GM19438 (cell line): Measurements from ENCODE around the gene SYTL2.
"Not testable (repeated sequence)": the region's sequence is repeated elsewhere in the genome, so short reads cannot be mapped to it uniquely, and the experiment has no call there.

Experiments used
- ATAC-seq: cut with Tn5 transposase; IDR thresholded peaks from one replicate; pipeline ENCODE4 v1.9.1; 2021; ENCODE audit warnings: low read depth; ENCODE audit not compliant: unreplicated experiment

Gene SYTL2

DNA sequence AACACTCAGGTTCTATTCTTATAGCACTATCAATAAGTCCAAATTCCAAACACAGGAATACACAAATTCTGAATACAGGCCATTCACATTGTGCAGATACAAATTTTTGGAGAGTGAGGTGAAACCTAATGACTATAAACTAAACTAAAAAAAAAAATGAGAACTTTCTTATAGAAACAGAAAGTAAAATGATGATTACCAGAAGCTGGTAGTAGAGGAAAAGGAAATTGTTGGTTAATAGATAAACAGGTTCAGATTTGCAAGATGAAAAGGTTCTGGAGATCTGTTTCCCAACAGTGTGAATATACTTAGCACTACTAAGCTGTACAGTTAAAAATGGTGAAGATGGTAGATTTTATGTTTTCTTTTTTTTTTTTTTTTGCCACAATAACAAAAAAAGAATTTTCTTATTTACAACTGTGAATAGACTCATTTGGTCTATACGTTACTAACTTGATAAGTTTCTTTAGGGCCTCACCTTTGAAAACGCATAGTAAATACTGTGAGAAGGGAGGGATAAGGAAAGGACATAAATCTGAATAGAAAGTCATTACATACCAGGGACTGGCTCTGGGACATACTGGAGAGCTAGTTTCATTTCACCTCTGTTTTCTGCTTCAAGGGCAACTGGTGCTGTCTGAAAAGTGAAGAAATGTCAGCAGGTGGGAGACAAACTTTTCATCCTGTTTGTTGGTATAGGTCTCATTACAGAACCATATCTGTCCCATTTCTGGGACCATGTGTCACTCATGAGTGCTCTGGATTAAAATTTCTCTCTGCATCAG lies 110.8 kb downstream of the SYTL2 start:
- ATAC-seq, result peak; percentile 94

- ATAC-seq, result no peak
These were observed 112.7 kb downstream of the SYTL2 start for GRCh38 chr11:85698195-85698594.

GRCh38 chr11:85697747-85698146 lies 113.2 kb downstream of the SYTL2 start:
- ATAC-seq, result no peak

DNA sequence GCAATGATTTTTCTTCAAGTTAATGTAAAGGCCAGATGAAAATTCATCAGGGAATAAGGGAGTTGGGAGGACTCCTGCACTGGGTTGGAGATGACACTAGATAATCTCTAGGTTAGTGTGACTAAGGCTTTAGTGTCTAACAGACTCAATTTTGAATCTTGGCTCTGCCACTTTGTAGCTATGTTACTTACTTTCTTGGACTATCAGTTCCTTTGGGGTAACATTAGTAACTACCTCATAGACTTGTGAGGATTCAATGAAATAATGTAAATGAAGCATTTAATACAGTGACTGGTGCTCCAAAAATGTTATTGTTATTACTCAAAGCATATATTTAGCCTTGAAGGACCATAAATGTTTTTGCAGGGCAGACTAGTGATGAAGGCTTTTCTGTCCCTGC lies 115.4 kb downstream of the SYTL2 start:
- no peak for ATAC-seq

DNA sequence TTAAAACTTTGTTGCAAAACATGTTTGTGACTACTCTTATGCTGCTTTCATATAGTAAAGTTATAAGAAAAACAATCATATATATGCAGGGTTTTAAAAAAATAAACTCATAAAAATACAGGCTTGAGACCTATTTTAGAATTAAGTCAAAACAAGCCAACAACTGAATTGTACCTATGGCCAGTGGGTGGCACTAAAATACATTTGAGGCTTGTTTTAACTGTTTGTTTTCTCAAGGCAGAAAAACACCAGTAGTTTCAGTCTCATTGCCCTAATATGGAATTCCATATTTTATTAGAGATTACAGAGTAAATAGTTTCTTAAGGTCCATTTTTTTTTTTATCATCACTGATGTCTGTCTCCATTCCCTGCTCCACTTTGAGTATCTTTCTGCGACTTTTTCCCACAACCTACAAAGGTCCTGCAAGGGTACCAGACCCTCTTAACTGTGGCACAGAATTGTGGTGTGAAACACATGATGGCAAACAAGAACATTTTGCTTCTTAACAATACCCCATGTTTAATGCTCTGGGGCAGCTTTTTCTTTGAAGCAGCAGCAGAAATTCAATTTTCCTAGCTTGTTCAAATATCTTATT lies 116.5 kb downstream of the SYTL2 start:
- no peak for ATAC-seq

- no peak for ATAC-seq
These were observed 125.0 kb downstream of the SYTL2 start, which contains the start of gene CCDC89 for GRCh38 chr11:85685820-85686459. TSS of gene CCDC89 (minus strand) at chr11:85686195. CDS start at chr11:85686130, 65 bp downstream.

- ATAC-seq, result no peak
These were observed 125.7 kb downstream of the SYTL2 start for GRCh38 chr11:85685125-85685819.

DNA sequence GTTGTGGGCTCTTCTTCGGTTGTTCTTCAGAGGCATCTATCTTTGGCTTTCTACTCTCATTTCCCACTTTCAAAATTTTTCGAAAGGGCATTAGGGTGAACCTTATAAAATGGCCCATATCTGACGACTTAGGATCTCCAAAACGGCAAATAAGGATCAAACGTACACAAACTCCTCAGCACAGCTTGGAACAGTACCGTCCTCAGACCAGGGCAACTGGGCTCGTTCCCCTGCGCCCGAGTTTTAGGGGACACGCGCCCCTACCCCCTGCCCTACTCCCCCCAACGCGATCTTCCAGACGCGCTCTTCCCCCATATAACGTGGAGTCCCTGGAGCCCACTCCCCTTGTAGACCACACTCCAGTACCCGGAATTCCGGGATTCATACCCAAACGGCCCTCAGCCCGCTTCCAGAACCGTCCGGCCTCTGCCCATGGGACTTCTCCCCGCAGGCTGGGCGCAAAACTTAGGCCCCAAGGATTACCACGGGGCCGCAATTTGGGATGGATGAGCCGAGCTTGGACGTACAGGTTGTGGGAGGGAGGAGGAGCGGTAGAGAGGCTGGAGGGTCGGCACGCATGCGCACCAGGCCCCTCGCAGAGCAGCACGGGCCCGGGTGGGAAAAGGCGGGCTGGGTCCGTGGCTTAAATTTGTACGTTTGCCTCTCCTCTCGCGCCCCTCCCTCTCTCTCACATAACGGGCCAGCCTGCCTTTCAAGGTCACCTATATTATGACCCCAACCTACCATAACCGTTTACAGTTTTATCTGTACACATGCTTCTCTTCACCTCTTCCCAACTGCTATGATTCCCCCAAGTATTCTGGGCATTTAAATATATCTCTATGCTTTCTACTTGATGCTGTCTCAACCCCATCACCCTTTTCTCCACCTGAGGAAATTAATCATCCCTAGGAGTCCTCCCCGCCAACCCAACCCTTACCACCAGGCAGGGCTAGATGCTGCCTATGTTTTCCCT lies 128.3 kb downstream of the SYTL2 start:
- ATAC-seq, result peak; percentile 95

GRCh38 chr11:85680897-85681296 lies 130.0 kb downstream of the SYTL2 start:
- no peak for ATAC-seq

GRCh38 chr11:85679576-85679975 lies 131.4 kb downstream of the SYTL2 start:
- no peak for ATAC-seq

- no peak for ATAC-seq
These were observed 137.5 kb downstream of the SYTL2 start for GRCh38 chr11:85673393-85673792.

DNA sequence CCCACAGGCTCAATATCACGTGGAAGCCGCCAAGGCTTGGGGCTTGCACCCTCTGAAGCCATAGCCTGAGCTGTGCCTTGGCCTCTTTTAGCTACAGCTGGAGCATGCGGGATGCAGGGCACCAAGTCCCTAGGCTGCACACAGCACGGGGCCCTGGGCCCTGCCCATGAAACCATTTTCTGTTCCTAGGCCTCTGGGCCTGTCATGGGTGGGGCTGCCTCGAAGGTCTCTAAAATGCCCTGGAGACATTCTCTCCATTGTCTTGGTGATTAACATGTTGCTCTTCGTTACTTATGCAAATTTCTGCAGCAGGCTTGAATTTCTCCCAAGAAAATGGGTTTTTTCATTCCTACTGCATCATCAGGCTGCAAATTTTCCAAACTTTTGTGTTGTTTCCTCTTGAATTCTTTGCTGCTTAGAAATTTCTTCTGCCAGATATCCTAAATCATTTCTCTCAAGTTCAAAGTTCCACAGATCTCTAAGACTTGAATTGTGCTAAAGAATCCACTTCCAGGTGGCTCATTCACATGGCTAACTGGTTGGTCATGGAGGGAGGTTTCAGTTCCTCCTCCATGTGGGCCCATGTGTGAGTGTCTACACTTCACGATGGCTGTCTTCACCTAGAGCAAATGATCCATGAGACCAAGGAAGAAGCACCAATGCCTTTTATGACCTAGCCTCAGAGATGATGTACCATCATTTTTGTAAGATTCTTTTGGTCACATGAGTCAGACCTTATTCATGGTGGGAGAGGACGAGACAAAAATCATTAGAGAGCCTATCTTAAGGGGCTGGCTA lies 138.6 kb downstream of the SYTL2 start:
- ATAC-seq, result no peak

DNA sequence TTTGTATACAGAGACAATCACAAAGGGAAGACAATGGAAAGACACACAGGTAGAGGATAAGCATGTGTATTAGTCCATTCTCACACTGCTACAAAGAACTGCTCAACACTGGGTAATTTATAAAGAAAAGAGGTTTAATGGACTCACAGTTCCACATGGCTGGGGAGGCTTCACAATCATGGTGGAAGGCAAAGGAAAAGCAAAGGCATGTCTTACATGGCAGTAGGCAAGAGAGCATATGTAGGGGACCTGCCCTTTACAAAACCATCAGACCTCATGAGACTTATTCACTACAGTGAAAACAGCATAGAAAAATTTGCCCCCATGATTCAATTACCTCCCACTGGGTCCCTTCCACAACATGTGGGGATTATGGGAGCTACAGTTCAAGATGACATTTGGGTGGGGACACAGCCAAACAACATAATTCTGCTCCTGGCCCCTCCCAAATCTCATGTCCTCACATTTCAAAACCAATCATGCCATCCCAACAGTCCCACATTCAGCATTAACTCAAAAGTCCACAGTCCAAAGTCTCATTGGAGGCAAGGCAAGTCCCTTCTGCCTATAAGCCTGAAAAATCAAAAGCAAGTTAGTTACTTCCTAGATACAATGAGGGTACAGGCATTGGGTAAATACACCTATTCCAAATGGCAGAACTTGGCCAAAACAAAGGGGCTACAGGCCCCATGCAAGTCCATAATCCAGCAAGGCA lies 139.8 kb downstream of the SYTL2 start:
- ATAC-seq, result not testable (repeated sequence)

DNA sequence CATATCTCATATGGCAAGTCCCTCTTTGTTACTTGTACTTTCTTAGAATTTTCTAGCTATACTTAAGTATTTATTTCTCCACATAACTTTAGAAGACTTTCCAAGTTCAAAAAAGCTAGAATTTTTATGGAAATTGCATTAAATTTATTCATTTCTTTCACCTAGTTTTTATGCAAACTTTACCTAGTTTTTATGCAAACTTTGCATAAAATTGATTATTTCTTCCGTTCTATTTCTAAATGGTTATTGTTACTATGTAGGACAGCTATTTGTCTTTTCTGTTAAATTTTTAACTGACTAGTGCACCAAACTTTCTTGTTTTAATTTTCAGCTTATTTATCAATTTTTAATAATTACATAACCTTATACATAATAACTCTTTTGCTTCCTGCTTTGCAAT lies 142.8 kb downstream of the SYTL2 start:
- ATAC-seq, result no peak

GRCh38 chr11:85666687-85667086 lies 144.3 kb downstream of the SYTL2 start:
- ATAC-seq, result no peak

DNA sequence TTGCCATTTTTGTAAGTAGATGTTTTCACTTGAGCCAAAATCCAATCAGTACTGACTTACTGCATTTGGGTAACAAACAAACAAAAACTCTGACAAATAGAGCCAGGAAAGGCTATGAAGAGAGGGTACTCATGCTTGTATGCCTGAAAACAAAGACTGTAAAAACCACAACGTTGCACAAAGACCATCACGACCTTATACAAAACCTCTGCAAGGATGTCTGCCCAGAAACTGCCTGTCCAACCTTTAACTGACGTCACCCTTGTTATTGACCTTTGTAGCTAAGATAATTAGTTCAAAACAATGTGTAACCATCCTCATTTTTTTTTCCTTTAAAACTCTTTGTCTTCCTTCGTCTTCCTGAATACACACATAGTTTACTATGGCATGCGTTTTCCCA lies 145.2 kb downstream of the SYTL2 start:
- ATAC-seq, result no peak

GRCh38 chr11:85664615-85665481 lies 146.1 kb downstream of the SYTL2 start, which contains the start of gene CREBZF:
TSS of gene CREBZF (minus strand) at chr11:85665129. CDS start at chr11:85664875, 254 bp downstream.
- peak; percentile 84 for ATAC-seq
